Spleen (tissue), 7 donors: Measurements from ENCODE around the gene KIAA1614.

Source experiments
- CTCF ChIP-seq, 11 experiments: fragments of 200-600 bp in 7 of 11; fragments of 450-650 bp in 4 of 11; sonication (generic) in 4 of 11; IDR thresholded peaks in 8 of 11; conservative IDR thresholded peaks in 3 of 11; 1 replicate in 7 of 11; 2 replicates in 4 of 11; pipeline versions ENCODE4 v1.4.0 to v1.8.0; 2016 to 2021; ENCODE audit warnings: antibody characterized with exemption in 11 of 11, inconsistent platforms in 4 of 11, mild to moderate bottlenecking in 1 of 11
- POLR2A ChIP-seq, 3 donors: fragments of 450-650 bp; IDR thresholded peaks; one replicate each; pipeline ENCODE4 v1.5.1; 2017; ENCODE audit warnings: antibody characterized with exemption in 3 of 3, mild to moderate bottlenecking in 1 of 3
- donor health status: DM: no; HTN: no; CAD: no; lungs with moderate emphysema.
- donor health status: DM: no; HTN: no; CAD: no.
- donor health status: DM: no; HTN: no; CAD: no.

- TF ChIP-seq CTCF (IDR thresholded peaks at IDR 0.05 in 8 of 11, conservative IDR thresholded peaks at IDR 0.05 in 3 of 11) = no peak
- no peak for TF ChIP-seq POLR2A (IDR thresholded peaks at IDR 0.05)
Observed at GRCh38 chr1:180967558-180967957, 54.9 kb downstream of the KIAA1614 start.
